ENCODE results near the gene NCBP3.

The NCBP3 gene, protein sequence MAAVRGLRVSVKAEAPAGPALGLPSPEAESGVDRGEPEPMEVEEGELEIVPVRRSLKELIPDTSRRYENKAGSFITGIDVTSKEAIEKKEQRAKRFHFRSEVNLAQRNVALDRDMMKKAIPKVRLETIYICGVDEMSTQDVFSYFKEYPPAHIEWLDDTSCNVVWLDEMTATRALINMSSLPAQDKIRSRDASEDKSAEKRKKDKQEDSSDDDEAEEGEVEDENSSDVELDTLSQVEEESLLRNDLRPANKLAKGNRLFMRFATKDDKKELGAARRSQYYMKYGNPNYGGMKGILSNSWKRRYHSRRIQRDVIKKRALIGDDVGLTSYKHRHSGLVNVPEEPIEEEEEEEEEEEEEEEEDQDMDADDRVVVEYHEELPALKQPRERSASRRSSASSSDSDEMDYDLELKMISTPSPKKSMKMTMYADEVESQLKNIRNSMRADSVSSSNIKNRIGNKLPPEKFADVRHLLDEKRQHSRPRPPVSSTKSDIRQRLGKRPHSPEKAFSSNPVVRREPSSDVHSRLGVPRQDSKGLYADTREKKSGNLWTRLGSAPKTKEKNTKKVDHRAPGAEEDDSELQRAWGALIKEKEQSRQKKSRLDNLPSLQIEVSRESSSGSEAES

DNA sequence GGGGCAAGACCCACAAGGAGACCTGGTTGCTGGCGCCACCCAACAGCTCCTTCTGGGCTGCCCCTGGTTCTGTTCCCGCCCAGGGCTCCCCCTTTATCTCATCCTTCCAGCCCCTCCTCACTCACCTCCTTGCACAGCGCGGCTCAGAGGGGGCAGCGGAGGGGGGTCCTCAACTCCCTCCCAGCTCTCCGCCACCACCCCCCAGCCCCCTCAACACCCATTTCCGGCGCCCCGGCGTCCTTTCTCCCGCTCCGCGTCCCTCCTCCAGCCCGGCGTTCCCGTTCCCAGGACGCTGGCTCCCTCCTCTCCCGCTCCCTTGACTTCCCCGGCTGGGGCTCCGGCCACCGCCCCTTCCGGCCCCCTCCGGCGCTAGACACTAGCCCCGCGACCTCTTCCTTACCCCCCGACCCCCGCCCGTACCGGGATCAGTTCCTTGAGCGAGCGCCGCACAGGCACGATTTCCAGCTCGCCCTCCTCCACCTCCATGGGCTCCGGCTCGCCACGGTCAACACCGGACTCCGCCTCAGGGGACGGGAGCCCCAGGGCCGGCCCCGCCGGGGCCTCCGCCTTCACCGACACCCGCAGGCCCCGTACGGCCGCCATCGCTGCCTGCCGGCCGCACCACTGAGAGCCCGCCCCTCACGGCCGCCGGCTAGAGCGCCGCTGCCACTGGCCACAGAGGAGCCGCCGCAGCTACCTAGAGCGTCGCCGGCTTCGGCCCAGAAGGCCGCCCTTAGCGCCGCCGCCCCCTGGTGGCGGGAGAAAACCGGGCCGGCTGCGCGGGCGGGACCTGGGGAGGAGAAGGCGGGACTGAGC, at the start of gene NCBP3:
TSS of gene NCBP3 (minus strand) at position 626 of the 816 bp plus-strand sequence. CDS start at position 603, 23 bp downstream.
- peak; percentile 83 to 85 for DNase-seq (ENCODE audit: low read depth in 1 of 2, low spot score in 1 of 2)

DNA sequence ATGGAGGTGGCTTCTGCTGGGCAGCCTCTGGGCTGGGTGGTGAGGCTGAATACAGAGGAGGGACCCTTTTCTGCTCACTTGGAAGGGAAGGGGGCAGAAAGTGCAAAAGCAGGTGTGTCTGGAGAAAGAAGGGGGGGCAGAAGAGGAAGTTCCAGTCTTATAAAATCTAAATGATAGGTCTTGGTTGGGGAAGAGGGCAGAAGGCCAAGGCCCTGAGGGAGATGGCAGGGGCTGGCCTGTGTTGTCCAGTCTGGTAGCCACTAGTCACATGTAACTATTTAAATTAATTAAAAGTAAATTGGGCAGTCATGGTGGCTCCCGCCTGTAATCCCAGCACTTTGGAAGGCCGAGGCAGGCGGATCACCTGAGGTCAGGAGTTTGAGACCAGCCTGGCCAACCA, 49.3 kb upstream of the NCBP3 start:
- no peak for DNase-seq (ENCODE audit: low read depth in 1 of 2, low spot score in 1 of 2)

DNA sequence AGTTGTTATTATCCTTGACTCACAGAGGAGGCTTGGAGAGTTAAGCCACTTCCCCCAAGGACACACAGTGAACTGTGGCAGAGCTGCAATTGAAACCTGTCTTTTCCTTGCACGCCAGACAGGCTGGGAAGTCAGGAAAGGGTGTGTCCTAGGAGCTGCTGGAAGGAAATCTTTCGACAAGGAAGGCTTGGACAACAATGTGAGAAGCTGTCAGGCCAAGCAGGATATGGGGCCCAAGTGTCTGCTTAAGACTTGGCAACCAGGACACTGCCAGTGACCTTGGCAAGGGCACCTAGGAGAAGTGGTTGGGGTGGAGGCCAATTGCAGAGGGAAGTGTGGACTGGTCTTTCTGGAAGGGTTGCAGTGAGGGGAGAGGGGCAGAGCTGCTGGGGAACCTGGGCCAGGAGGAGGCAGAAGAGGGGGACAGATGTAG, 48.9 kb upstream of the NCBP3 start:
- DNase-seq (ENCODE audit: low read depth in 1 of 2, low spot score in 1 of 2), result no peak

DNA sequence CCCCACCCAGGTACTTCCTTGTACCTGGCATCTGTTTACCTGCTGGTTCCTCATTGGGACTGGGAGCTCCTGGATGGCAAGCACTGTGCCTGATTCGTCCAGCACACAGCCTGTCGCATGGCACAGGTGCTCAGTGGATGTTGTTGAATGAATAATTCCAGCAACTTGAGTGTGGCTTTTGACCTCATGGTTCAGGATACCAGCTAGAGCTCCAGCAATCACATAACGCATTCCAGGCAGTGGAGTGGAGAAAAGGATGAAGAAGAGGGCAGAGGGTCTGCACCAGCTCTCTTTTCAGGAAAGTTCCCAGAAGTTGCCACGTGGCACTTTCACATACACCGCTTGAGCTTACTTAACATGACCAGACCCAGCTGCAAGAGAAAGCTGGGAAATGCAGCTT, 48.1 kb upstream of the NCBP3 start:
- no peak for DNase-seq (ENCODE audit: low read depth in 1 of 2, low spot score in 1 of 2)

DNA sequence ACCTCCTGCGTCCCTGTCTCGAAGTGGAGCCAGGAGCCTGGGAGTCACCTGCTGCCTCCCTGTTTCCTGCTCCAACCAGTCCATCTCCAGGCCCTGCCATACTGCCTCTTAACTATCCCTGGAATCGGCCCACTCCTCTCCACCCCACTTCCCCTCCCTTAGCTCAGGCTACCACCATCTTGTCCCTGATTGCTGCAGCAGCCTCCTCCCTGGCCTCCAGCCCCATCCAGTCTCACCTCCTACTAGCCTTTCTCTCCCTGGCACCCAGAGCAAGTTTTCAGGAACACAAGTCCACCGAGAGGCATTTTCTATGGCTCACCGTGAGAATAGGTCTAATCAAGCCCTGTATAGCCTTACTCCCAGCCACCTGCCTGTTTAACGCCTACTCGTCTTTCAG, 47.7 kb upstream of the NCBP3 start:
- no peak for DNase-seq (ENCODE audit: low read depth in 1 of 2, low spot score in 1 of 2)

DNA sequence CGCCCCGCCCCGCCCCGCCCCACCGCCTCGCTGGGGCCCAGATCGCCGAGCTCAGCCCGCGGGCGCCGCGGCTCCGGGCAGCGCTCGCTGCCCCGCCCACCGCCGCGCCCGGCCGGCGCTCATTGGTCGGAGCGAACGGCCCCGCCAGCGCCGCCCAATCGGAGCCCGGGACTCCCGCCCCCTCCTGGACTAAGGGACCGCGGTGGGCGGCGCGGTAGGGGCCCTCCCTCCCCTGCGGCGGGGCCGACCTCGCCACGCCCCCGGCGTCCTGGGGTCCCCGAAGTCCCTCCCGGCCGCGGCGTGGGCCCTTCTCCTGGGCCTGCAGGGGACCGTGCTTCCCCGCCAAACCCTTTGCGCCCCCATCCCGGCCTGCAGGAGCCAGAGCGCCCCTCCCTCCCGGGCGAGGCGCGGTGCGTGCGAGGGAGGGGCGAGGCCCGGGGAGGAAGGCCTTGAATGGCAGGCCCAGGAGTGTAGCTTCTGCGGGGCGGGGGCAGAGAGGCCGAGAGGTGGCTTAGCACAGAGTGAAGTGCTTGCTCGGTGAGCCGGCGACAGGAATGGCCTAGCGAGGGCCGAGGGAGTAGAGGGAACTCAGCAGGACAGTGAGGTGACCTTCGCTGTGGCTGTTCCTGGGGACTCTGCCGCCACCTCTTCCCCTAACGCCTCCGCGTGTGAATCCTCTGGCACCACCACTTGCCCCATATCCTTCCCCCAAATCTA, 47.1 kb upstream of the NCBP3 start, which contains the start of gene CAMKK1:
TSS of gene CAMKK1 (minus strand) at position 51 of the 717 bp plus-strand sequence. CDS start 7,366 bp downstream, outside the sequence.
- peak; percentile 74 to 75 for DNase-seq (ENCODE audit: low read depth in 1 of 2, low spot score in 1 of 2)

DNA sequence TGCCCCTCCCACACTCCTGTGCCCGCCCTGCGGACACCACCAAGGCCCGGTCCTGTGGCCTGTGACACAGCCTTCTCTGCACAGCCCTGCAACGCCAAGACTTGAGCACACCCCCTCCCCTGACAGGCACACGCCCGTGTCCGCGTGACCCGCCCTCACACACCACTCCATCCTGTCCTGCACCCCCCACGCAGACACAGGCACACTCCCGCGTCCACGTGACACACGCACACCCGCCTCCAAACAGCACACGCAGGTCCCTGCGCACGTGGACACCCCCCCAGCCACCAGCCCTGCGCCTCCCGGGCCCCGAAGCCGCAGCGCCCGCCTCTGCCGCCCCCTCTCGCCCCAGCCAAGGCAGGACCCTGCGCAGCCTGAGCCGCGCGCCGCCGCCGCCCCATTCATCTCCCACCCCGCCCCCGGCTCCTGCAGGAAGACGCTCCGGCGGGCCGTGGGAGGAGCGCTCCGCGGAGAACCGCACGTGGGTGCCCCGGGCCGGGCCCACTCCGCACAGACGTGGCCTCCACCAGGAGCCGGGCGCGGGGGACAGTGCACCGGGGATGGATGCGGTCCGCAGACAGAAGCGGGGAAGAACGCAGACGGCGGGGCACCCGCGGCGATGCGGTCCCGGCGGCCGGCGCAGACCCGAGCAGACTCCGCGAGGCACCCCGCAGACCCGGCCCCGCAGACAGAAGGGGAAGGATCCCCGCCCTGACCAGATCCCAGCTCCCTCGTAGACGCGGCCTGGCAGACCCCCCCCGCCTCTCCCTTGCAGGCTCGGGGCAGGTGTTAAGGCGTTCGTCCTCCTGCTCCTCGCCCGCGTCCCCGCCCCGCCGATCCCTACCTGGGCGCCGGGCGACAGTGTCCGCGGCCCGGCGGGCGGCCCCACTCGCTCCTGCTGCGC, 46.3 kb upstream of the NCBP3 start:
- peak; percentile 36 to 46 for DNase-seq (ENCODE audit: low read depth in 1 of 2, low spot score in 1 of 2)

DNA sequence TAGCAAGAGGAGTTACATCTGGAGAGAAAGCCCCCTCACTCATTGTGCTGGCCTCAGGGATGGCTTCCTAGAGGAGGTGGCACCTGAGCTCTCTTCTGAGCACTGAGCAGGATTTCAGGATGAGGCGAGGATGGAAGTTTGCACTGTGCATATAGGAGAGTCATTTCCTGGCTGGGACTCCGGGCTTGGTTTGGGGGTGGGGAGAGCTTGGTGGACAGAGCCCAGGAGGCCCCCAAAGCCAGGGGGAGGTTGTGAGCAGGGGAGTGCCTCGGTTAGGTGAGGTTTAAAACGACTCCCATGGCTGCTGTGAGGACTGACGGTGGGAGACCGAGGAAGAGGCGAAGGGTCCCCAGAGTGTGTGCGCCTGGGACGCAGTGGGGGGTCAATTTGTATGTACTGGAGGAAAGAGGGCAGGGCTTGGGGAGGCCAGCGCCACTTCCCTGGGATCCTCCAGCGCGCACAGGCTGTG, 45.6 kb upstream of the NCBP3 start:
- no peak for DNase-seq (ENCODE audit: low read depth in 1 of 2, low spot score in 1 of 2)

DNA sequence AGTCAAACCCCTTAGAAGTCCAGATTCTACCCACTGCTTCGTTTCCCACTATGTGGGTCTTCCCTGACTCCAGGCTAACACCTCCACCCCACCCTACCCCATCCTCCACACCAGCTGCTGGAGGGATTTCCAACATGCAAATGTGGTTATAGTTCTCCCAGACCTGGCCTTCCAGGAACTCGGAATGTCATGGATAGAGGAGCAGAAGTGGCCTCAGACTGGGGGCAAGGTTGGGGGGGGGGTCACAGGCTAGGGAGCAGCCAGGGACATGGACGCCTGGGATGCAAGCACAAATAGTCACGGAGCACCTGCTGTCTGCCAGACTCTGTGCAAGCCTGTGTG, 44.8 kb upstream of the NCBP3 start:
- DNase-seq (ENCODE audit: low read depth in 1 of 2, low spot score in 1 of 2), result no peak

DNA sequence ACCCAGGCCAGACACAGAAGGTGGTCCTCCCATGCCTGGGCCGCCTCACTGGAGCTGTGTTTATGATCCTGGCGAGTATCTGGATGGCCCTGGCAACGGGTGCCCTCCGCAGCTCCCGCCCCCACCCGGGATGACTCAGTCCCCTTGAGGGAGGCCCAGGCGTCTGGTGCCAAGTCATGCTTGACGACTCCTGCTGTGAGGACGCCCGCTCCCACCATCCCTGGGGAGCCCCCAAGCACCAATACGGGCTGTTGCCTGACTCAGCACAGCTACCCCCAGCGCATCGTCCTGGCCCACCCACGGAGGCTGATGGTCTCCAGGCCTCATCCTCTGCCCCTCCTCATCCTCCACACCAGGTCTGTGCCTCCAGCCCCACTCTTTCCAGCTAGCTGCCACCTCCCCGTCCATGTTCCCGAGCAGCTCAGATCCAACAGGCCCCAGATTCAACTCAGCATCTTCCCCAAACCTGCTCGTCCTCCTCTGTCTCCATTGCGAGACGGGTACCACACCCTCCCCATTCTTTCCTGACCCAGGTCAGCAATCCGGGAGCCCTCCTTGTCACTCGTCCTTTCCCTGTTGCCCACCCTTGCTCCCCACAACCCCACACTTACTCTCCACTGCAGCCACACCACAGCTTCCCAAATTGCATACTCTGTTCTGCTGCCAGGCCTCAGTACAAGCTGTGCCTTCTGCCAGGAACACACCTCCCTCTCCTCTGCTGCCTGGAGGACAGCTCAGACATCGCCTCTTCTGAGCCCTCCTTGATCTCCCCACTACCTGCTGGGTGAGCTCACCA, 44.2 kb upstream of the NCBP3 start:
- DNase-seq (ENCODE audit: low read depth in 1 of 2, low spot score in 1 of 2), result no peak

DNA sequence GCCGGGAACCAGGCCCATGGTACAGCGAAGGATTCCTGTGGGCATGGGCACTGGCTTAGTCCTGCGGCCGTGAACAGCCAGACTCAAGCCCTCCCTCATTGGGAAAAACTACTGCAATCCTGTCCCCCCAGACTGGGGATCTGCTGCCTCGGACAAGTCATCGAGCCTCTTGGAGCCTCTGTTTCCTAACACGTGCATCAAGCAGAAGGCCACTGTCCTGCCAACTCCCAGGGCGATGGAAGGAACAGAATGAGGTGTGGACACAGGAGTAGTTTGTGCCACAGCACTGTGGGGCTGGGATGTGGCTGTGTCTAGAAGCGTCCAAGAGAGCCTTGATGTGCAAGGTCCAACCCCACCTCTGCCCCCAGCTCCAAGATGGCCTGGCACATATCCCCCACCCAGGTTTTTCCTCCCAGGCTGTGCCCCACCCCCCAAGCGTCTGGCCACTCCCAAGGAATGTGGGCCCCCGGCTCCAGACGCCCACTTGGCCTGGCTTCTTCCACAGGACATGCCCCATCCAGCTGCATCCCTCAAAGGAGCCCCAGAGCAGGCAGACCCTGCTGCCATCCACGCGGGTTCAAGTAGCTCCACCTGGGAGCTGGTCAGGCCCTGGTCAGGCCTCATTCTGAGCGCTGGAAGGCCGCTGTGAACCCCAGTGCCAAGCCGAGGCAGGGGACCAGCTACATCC, 43.4 kb upstream of the NCBP3 start:
- DNase-seq (ENCODE audit: low read depth in 1 of 2, low spot score in 1 of 2), result no peak

DNA sequence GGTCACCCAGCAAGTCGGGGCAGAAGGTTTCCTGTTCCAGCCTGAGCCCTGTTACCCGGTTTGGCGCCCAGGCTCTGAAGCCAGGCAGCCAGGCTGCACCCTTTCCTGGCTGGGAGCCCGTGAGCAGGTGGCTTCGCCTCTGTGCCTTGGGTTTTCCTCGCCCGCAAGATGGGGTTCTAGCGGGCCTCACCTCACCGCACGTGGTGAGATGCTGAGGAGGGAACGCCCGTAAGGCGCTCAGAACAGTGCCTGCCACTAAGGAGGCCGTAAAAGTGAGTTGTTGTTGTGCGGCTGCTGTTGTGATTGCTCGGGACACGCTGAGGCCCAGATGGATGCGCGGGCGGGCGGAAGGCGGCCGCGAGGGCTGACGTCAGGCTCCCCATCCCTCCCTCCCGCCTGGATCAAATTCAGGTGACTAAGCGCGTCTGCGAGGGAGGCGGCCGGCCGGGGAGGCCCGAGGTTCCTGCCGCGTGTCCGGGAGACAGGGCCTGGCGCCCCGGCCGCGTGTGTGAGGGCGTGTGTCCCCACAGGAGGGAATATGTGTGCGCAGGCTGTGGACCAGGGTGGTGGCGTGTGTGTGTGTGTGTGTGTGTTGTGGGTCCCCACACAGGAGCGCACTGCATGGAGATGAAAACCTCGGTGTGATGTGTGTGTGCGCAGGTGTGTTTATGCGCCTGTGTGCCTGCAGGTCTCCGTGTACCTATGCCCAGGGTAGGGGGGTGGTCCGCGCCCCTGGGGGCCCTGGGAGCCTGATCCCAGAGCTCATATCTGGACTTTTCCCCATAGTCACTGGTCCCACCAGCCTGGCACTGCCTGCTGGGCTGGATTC, 42.5 kb upstream of the NCBP3 start:
- no peak for DNase-seq (ENCODE audit: low read depth in 1 of 2, low spot score in 1 of 2)

DNA sequence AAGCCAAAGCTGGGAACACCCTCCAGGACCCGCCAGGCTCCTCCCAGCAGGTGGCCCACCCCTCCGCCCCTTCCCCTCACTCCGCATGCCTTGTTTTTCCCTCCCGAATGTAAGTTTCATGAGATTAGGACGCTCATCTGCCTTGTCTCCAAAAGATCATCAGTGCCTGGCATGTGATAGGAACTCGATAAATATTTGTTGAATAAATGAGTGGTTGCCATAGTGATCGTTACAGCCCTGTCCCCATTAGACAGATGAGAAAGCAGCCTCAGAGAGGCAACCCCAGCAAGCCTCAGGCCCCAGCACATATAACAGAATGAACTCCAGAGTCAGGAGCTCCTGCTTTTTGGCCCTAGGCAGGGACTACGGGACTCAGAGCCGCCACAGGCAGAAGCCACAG, 41.8 kb upstream of the NCBP3 start:
- DNase-seq (ENCODE audit: low read depth in 1 of 2, low spot score in 1 of 2), result no peak

DNA sequence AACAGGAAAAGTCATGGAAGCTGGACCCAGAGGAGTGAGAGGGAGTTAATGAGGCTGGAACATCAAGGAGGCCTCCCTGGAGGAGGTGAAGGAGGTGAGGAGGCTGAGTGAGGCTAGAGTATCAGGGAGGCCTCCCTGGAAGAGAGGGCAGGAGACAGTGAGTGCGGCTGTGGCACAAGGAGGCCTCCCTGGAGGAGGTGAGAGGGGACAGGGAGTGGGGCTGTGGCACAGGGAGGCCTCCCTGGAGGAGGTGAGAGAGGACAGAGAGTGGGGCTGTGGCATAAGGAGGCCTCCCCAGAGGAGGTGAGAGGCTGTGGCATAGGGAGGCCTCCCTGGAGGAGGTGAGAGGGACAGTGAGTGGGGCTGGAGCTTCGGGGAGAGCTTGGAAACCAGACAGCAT, 41.3 kb upstream of the NCBP3 start:
- DNase-seq (ENCODE audit: low read depth in 1 of 2, low spot score in 1 of 2), result no peak

DNA sequence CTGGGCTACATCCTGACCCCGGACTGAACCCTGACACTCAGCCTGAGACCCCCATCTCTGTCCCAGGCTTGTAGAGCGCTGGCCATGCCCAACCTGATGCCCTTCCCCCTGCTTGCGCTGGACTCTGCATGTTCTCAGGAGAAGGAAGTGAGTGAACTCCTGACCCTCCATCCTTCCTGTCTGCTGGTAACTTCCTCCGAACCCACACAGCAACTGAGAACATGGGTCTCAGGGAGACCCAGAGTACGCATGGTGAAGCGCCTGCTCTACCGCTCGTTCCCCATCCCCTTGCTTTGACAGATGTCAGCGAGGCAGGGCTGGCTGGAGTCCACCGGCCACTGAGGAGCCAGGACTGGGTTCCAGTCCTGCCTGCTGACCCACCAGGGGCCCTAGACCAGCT, 40.7 kb upstream of the NCBP3 start:
- DNase-seq (ENCODE audit: low read depth in 1 of 2, low spot score in 1 of 2), result no peak

DNA sequence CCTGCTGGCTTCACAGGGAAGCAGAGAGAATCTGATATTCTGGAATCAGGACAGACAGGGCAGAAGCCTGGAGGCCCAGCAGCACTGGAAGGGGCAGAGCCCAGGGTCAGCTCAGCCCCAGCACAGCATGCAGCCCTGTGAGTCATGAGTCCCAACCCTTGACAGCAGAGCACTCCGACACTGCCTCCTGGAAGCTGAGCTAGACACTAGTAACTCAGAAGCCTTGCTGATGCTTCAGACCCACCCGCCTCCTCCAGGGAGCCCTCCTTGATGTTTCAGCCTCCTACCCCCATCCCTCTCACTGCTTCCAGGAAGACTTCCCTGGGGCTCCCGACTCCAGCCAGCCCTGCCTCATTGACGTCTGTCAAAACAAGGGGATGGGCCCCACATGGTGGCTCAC, 39.9 kb upstream of the NCBP3 start:
- no peak for DNase-seq (ENCODE audit: low read depth in 1 of 2, low spot score in 1 of 2)

DNA sequence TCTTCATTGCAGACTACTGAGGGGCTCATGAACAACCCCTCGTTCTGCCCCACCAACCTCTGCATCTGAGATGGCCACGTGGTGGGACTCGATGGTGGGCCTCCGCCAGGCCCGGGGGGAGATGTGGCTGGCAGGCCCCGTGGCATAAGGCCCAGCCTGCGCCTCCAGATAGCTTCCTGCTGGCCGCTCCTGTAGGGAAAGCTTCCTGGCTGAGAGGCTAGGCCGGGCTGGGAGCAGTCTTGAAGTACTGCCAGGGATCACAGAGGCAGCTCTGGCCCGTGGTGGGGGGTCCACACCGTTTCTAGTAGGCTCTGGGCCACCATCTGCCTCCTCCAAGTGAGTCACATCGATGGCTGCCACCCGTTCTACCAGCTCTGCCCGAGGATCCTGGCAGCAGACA, 39.2 kb upstream of the NCBP3 start:
- DNase-seq (ENCODE audit: low read depth in 1 of 2, low spot score in 1 of 2), result no peak

DNA sequence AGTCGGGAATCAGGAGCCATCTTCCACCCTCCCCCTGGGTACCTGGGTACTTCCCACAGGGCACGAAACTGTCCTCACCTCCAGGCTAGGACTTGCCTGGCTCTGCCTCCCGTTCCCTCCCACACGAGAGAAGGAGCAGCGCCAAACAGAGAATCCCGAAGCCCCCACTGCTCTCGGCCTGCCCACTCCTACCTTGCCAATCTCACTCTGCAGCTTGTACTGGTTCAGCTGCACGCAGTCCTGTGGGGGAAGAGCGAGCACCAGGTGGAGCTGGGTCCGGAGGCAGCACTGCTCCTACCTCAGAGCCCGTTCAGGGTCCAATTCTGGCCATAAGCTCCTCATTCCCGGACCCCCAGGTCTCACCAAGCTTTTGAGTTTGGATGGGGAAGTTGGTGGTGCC, 38.1 kb upstream of the NCBP3 start:
- DNase-seq (ENCODE audit: low read depth in 1 of 2, low spot score in 1 of 2), result no peak

All from activated CD4-positive, alpha-beta T cell treated with anti-CD3 and anti-CD28 coated beads, Interleukin-2, amount 50 U/mL, for 24 hours (primary cell).